HL-60/S4 treated with phorbol 12-myristate 13-acetate at 8.2 ng/mL for 4 days and 3 days (cell line): ENCODE measurements around the gene TGM6.

Experiments
- in situ Hi-C: fragments of 300-500 bp; cut with MboI; formaldehyde crosslinking; loops from 2 replicates; pipeline ENCODE4 v1.15.0; 2022; ENCODE audit warnings: low sequenced_read_pairs

The TGM6 gene

GRCh38 chr20:2363187-2363586 lies 17.5 kb upstream of the TGM6 start:
- in situ Hi-C loops: no loop called here

- in situ Hi-C loops: no loop called here
These were observed 17.1 kb upstream of the TGM6 start for GRCh38 chr20:2363587-2363986.

GRCh38 chr20:2364044-2364443 lies 16.7 kb upstream of the TGM6 start:
- in situ Hi-C loops: no loop called here

GRCh38 chr20:2365091-2365490 lies 15.6 kb upstream of the TGM6 start:
- in situ Hi-C loops: no loop called here

- in situ Hi-C loops: no loop called here
These were observed 15.0 kb upstream of the TGM6 start for GRCh38 chr20:2365666-2366065.

- in situ Hi-C loops: no loop called here
These were observed 12.1 kb upstream of the TGM6 start for GRCh38 chr20:2368621-2369020.

GRCh38 chr20:2373098-2373497 lies 7.6 kb upstream of the TGM6 start:
- in situ Hi-C loops: no loop called here

- in situ Hi-C loops: no loop called here
These were observed 6.2 kb upstream of the TGM6 start for GRCh38 chr20:2374346-2375125.

- in situ Hi-C loops: no loop called here
These were observed 1.8 kb upstream of the TGM6 start for GRCh38 chr20:2378893-2379292.

- in situ Hi-C loops: no loop called here
These were observed 1.0 kb upstream of the TGM6 start for GRCh38 chr20:2379511-2380229.

- in situ Hi-C loops: no loop called here
These were observed 602 bp downstream of the TGM6 start for GRCh38 chr20:2381303-2381702.

GRCh38 chr20:2382833-2383232 lies 2.1 kb downstream of the TGM6 start:
- in situ Hi-C loops: no loop called here

GRCh38 chr20:2385026-2385425 lies 4.3 kb downstream of the TGM6 start:
- in situ Hi-C loops: no loop called here

- in situ Hi-C loops: no loop called here
These were observed 4.8 kb downstream of the TGM6 start for GRCh38 chr20:2385496-2385895.

- in situ Hi-C loops: no loop called here
These were observed 5.9 kb downstream of the TGM6 start for GRCh38 chr20:2386516-2387179.

- in situ Hi-C loops: no loop called here
These were observed 6.5 kb downstream of the TGM6 start for GRCh38 chr20:2387180-2387577.

- in situ Hi-C loops: no loop called here
These were observed 6.9 kb downstream of the TGM6 start for GRCh38 chr20:2387580-2387979.

- in situ Hi-C loops: no loop called here
These were observed 10.4 kb downstream of the TGM6 start for GRCh38 chr20:2390951-2391675.

- in situ Hi-C loops: no loop called here
These were observed 13.8 kb downstream of the TGM6 start for GRCh38 chr20:2394411-2395055.

- in situ Hi-C loops: no loop called here
These were observed 14.4 kb downstream of the TGM6 start for GRCh38 chr20:2395136-2395535.
